Small intestine (tissue), 7 donors: ENCODE measurements around the gene LHFPL6. TPM values are rescaled to one million over a fixed set of nuclear protein-coding genes. Genes with fewer than 3 reads are reported as not detected.

ENCODE experiments used
- DNase-seq, 2 donors: peaks; one replicate each; pipeline versions ENCODE4 v3.0.0 to v3.0.0-alpha.2; 2013
- FAIRE-seq: peaks from 2 replicates; lab custom pipeline; 2012; peaks lifted over from hg19 to GRCh38; lab: Jason Lieb, UNC
- H3K27ac ChIP-seq, 3 donors: one replicate each; pipeline ENCODE4 v1.5.1; 2013; ENCODE audit warnings: low read length in 2 of 3, mild to moderate bottlenecking in 2 of 3, control low read depth in 1 of 3, inconsistent platforms in 1 of 3, low read depth in 1 of 3, moderate library complexity in 1 of 3
- H3K27me3 ChIP-seq, 3 donors: one replicate each; pipeline ENCODE4 v1.6.1; 2013; ENCODE audit warnings: low read length in 3 of 3, inconsistent platforms in 1 of 3; ENCODE audit not compliant: control insufficient read depth in 3 of 3, insufficient read depth in 3 of 3
- H3K36me3 ChIP-seq, 3 donors: one replicate each; pipeline ENCODE4 v1.6.1; 2013; ENCODE audit warnings: low read length in 3 of 3, inconsistent platforms in 1 of 3, low read depth in 1 of 3, mild to moderate bottlenecking in 1 of 3, moderate library complexity in 1 of 3; ENCODE audit not compliant: control insufficient read depth in 3 of 3, insufficient read depth in 2 of 3
- H3K4me1 ChIP-seq, 3 donors: one replicate each; pipeline ENCODE4 v1.6.1; 2013; ENCODE audit warnings: low read length in 2 of 3, inconsistent platforms in 1 of 3, low read depth in 1 of 3, mild to moderate bottlenecking in 1 of 3, moderate library complexity in 1 of 3; ENCODE audit not compliant: control insufficient read depth in 3 of 3, insufficient read depth in 2 of 3
- H3K4me3 ChIP-seq, 3 donors: one replicate each; pipeline ENCODE4 v1.5.1; 2013; ENCODE audit warnings: low read length in 3 of 3, control low read depth in 1 of 3, inconsistent platforms in 1 of 3, low read depth in 1 of 3, mild to moderate bottlenecking in 1 of 3, moderate library complexity in 1 of 3
- H3K9me3 ChIP-seq, 2 donors: one replicate each; pipeline ENCODE4 v1.6.1; 2013; ENCODE audit warnings: low read depth in 1 of 2, low read length in 1 of 2; ENCODE audit not compliant: control insufficient read depth in 2 of 2, insufficient read depth in 1 of 2
- WGBS, 3 donors: extraction: QIAGEN DNeasy Blood & Tissue Kit; methylation state at CpG; one replicate each; pipeline ENCODE4 v1.1.7; 2013; 5-methylcytosine and 5-hydroxymethylcytosine counted together
- polyA plus RNA-seq, 4 donors: library from polyadenylated mRNA; stranded (reverse) in 3 of 4; unstranded in 1 of 4; fragments of 200-250 nt in 3 of 4; fragments of 120-200 nt in 1 of 4; gene quantifications; one replicate each; pipeline versions ENCODE4 v1.2.1 to v1.2.3, GENCODE V29; 2013
- donor health status: healthy with polysubstance abuse.
- donor health status: control.
- donor health status: control.
- donor health status: Bipolar disorder and iron deficiency.
- donor health status: healthy.

The LHFPL6 gene
- polyA plus RNA-seq, 4 donors = 0.22 to 19.9 (median 5.1) TPM

DNA sequence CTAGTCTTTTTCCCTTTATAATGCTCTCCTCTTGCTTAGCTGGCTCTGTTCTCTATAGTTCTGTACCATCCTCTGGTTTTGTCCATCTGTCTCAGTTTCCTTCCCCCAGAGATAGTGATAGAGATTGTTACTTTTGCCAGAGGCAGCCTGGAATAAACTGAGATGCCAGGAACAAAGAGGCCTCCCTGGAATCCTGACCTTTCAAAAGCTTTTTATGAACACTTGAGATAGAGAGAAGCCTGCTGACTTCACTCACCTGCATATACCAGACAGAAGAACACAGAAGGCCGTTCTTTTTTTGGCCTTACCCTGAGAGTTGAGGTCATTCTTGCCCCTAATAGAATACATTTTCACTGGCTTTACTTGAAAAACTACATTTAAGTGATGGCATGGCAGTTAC lies 150.2 kb downstream of the LHFPL6 start:
- no peaks in the 10 kb centered on the region for H3K36me3 ChIP-seq
- H3K9me3 ChIP-seq = no peaks in the 10 kb centered on the region
- DNase-seq (no peak), FAIRE-seq (no peak)
- no peaks in the 10 kb centered on the region for H3K27me3 ChIP-seq
- no peaks in the 10 kb centered on the region for H3K4me1 ChIP-seq
- no peak overlapping the region for H3K4me3 ChIP-seq
- peak overlapping the region in 1 of 3 donors; percentile 18 for H3K27ac ChIP-seq
- WGBS, 3 donors = 48 to 63% (median 56%) methylated on average over 1 of the region's 1 CpG

DNA sequence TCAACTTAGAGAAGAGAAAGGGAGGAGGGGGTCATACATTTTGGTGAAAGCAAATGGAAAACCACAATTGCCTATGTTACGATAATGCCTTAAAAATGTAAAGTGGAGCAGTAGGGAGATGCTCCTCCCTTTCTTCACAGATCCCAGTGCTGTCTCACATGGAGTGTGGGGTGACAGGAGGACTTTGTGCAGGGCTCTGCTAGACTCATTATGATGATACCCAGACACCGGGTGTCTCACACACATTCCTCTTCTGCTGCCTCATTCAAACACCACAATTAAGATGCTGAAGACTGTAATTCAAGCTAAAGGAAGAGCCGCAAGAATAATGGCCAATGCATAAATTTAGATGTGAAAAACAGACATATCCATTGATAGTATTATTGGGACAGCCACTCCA lies 150.6 kb downstream of the LHFPL6 start:
- 75 to 84% (median 81%) methylated on average over 3 of the region's 3 CpGs for WGBS, 3 donors
- no peak overlapping the region for H3K4me3 ChIP-seq
- no peaks in the 10 kb centered on the region for H3K27me3 ChIP-seq
- H3K4me1 ChIP-seq = no peaks in the 10 kb centered on the region
- FAIRE-seq = no peak
- peak overlapping the region in 2 of 3 donors; percentile 3 to 18 for H3K27ac ChIP-seq
- H3K36me3 ChIP-seq = no peaks in the 10 kb centered on the region
- DNase-seq = no peak
- H3K9me3 ChIP-seq = no peaks in the 10 kb centered on the region

DNA sequence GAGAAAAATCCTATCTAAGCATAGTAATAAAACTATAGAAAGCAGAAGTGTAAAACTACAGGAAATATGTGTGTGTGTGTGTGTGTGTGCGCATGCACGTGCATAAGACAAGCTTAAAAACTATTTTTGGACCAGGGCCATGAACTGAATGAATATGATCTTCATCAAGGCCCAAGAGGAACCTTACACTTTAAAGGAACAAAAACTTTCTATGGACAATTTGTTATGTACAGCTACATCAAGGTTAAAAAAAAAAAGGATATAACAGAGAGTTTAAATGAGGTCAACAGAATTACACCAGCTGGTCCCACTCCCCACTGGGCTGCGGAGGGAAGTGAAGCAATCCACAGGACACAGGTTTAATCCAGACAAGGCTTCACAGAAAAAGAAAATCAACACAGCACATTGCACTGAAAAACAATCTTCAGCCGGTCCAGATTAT lies 151.1 kb downstream of the LHFPL6 start:
- no peaks in the 10 kb centered on the region for H3K4me1 ChIP-seq
- WGBS, 3 donors = 35 to 64% (median 56%) methylated on average over 4 of the region's 4 CpGs
- H3K4me3 ChIP-seq = no peak overlapping the region
- no peaks in the 10 kb centered on the region for H3K9me3 ChIP-seq
- DNase-seq (peak; percentile 2 to 12), FAIRE-seq (no peak)
- peak overlapping the region in 1 of 3 donors; percentile 18 for H3K27ac ChIP-seq
- no peaks in the 10 kb centered on the region for H3K27me3 ChIP-seq
- no peaks in the 10 kb centered on the region for H3K36me3 ChIP-seq

DNA sequence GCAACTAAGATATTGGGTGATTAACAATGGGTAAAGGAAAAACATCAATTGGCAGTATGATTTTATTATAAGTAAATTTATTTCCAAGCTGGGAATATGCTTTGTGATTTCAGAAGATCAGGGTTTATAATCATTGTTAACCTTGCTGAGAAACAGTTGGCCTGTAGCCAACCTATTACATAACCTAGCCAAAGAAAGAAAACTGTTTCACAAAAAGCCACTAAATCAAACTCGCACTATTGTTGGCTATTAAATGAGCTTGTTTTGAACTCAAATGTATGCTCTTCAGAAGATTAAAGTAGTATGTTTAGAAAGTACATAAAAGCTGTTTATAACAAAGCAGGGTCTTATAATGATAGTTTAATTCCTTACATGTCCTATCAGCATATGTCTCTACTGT lies 151.7 kb downstream of the LHFPL6 start:
- Histone ChIP-seq H3K36me3 (no peaks in the 10 kb centered on the region), H3K9me3 (no peaks in the 10 kb centered on the region), H3K27ac (no peak overlapping the region), H3K27me3 (no peaks in the 10 kb centered on the region), H3K4me3 (no peak overlapping the region), H3K4me1 (no peaks in the 10 kb centered on the region)
- 10 to 20% (median 11%) methylated on average over 1 of the region's 1 CpG for WGBS, 3 donors
- no peak for FAIRE-seq
- peak in 1 of 2 donors; percentile 2 for DNase-seq

DNA sequence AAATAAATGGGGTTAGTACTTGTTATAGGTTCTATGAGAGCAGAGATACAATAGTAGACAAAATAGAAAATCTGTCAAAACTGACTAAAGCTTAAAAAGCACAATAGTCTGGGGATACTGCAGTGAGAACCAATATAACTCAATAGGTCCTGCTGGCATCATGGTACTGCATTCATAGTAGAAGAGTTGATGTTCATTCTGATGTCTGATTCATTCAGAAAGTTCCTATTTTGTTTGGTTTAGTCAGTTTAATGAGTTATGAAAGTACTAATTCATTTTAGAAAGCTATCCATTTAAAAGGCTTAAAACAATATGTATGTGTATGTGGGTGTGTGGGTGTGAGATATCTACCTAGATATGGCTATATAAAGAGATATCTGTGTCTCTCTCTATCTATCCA lies 152.8 kb downstream of the LHFPL6 start:
- Histone ChIP-seq H3K36me3 (no peaks in the 10 kb centered on the region), H3K9me3 (no peaks in the 10 kb centered on the region), H3K4me3 (no peak overlapping the region), H3K4me1 (no peaks in the 10 kb centered on the region), H3K27ac (no peak overlapping the region), H3K27me3 (no peaks in the 10 kb centered on the region)
- DNase-seq (no peak), FAIRE-seq (no peak)

DNA sequence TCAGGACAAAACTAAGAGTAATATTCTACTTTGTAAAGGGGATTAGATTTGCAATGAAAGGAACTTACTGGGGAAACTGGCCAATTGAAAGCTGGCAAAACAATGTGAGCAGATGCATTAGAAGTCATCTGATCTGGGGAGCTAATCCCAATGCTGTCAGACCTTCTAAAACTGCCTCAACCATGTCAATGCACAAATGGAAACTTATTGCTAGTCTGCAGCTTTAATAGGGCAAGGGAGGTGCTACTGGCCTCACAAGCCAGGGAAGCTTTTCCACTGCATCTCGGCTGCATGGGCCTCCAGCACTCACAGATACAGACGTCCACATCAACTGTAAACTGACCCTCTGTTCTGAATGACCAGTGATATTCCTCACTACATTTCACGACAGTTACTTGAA lies 154.2 kb downstream of the LHFPL6 start:
- WGBS, 3 donors = 66 to 78% (median 67%) methylated on average over 3 of the region's 3 CpGs
- no peak for FAIRE-seq
- H3K4me1 ChIP-seq = no peaks in the 10 kb centered on the region
- H3K27me3 ChIP-seq = no peaks in the 10 kb centered on the region
- H3K36me3 ChIP-seq = no peaks in the 10 kb centered on the region
- H3K27ac ChIP-seq = no peak overlapping the region
- H3K4me3 ChIP-seq = no peak overlapping the region
- H3K9me3 ChIP-seq = no peaks in the 10 kb centered on the region
- no peak for DNase-seq

DNA sequence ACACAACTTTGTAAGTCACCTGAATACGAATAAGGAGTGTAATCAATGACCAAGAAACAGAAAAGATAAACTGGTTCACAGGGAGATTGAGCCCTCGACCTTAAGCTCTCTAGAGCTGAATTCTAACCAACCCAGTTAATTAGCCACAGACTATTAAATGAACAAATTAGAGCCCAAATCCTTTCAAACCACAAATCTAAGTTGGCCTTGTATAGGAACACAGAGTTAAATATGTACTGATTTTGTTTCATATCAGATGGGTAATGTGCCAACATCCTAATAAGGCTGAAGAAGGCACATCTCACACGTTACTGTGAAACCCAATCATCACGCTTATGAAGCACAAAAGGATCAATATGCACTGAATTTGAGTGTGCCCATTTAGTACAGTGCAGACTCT lies 156.1 kb downstream of the LHFPL6 start:
- no peaks in the 10 kb centered on the region for H3K9me3 ChIP-seq
- H3K4me1 ChIP-seq = no peaks in the 10 kb centered on the region
- no peak for DNase-seq
- H3K27me3 ChIP-seq = no peaks in the 10 kb centered on the region
- no peaks in the 10 kb centered on the region for H3K36me3 ChIP-seq
- H3K4me3 ChIP-seq = no peak overlapping the region
- whole genome bisulfite sequencing, 3 donors = 61 to 83% (median 64%) methylated on average over 4 of the region's 4 CpGs
- FAIRE-seq = no peak
- H3K27ac ChIP-seq = no peak overlapping the region

DNA sequence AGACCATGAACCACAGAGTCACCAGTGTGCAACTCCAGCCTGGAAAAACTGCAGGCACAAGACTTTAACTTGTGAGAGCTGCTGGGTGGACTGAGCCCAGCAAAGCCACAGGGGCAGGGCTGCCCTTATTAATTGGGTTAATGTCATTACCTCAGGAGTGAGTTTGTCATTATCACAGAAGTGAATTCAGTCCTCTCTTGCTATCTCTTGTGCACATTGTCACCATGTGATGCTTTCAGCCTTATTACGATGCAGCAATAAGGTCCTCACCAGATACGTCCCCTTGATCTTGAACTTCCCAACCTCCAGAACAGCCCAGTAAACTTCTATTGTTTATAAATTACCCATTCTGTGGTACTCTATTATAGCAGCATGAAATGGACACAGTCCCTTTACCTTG lies 158.1 kb downstream of the LHFPL6 start:
- no peak overlapping the region for H3K27ac ChIP-seq
- DNase-seq = no peak
- H3K36me3 ChIP-seq = no peaks in the 10 kb centered on the region
- FAIRE-seq = no peak
- no peaks in the 10 kb centered on the region for H3K27me3 ChIP-seq
- no peak overlapping the region for H3K4me3 ChIP-seq
- no peaks in the 10 kb centered on the region for H3K4me1 ChIP-seq
- H3K9me3 ChIP-seq = peaks cover 0 to 2% of the 10 kb centered on the region in 2 donors
- WGBS, 3 donors = 90 to 98% (median 93%) methylated on average over 2 of the region's 2 CpGs

DNA sequence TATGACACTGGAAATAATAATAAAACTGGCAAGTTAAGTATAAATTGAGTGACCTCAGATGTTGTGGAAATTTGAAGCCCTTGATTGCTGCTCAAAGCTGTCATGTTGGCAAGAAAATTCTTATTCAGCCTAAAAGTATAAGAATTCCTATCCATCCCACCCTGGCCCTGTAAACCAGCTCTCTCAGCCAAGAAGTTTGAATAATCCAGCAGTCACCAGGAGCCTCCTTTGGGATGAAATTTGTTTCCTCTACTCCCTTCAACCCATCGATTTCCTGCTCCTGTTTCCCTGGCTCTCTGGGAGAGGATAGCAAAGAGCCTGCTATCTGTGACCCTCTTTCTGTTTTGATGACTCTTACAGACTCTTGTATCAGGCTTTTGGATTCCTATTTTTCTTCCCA lies 169.3 kb downstream of the LHFPL6 start:
- no peak overlapping the region for H3K4me3 ChIP-seq
- 38 to 73% (median 69%) methylated on average over 1 of the region's 1 CpG for WGBS, 3 donors
- H3K9me3 ChIP-seq = peaks cover 0 to 9% of the 10 kb centered on the region in 2 donors
- DNase-seq (no peak), FAIRE-seq (no peak)
- H3K36me3 ChIP-seq = no peaks in the 10 kb centered on the region
- H3K27me3 ChIP-seq = no peaks in the 10 kb centered on the region
- no peaks in the 10 kb centered on the region for H3K4me1 ChIP-seq
- H3K27ac ChIP-seq = no peak overlapping the region
